Measurements from ENCODE around the gene EFCC1. TPM values are rescaled to one million over a fixed set of nuclear protein-coding genes. Genes with fewer than 3 reads are reported as not detected.

The EFCC1 gene
- total RNA-seq, 4 donors from 2014 or later, result 0.19 to 2.9 (median 0.48) TPM

GRCh38 chr3:129016356-129016719 lies 15.2 kb downstream of the EFCC1 start:
- Histone ChIP-seq H3K27ac (peak overlapping the region; percentile 48 to 84 (median 76)), H3K36me3 (no peaks in the 10 kb centered on the region), H3K9me3 (no peaks in the 10 kb centered on the region), H3K27me3 (no peaks in the 10 kb centered on the region), H3K4me3 (no peak overlapping the region), H3K4me1 (peaks cover 15 to 72% (median 28%) of the 10 kb centered on the region in 3 donors)
- intact Hi-C loops (cut with DNase I), result no loop called here
- 0 to 33% methylated on average over 1 to 4 of the region's 6 CpGs for WGBS, 2 donors
- TF ChIP-seq, protein P1, sequence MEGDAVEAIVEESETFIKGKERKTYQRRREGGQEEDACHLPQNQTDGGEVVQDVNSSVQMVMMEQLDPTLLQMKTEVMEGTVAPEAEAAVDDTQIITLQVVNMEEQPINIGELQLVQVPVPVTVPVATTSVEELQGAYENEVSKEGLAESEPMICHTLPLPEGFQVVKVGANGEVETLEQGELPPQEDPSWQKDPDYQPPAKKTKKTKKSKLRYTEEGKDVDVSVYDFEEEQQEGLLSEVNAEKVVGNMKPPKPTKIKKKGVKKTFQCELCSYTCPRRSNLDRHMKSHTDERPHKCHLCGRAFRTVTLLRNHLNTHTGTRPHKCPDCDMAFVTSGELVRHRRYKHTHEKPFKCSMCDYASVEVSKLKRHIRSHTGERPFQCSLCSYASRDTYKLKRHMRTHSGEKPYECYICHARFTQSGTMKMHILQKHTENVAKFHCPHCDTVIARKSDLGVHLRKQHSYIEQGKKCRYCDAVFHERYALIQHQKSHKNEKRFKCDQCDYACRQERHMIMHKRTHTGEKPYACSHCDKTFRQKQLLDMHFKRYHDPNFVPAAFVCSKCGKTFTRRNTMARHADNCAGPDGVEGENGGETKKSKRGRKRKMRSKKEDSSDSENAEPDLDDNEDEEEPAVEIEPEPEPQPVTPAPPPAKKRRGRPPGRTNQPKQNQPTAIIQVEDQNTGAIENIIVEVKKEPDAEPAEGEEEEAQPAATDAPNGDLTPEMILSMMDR (IDR thresholded peaks at IDR 0.05), result peak in 3 of 6 experiments; percentile 3 to 33 (median 31)
- no peak for TF ChIP-seq POLR2A (IDR thresholded peaks at IDR 0.05)
- DNase-seq, result no peak

DNA sequence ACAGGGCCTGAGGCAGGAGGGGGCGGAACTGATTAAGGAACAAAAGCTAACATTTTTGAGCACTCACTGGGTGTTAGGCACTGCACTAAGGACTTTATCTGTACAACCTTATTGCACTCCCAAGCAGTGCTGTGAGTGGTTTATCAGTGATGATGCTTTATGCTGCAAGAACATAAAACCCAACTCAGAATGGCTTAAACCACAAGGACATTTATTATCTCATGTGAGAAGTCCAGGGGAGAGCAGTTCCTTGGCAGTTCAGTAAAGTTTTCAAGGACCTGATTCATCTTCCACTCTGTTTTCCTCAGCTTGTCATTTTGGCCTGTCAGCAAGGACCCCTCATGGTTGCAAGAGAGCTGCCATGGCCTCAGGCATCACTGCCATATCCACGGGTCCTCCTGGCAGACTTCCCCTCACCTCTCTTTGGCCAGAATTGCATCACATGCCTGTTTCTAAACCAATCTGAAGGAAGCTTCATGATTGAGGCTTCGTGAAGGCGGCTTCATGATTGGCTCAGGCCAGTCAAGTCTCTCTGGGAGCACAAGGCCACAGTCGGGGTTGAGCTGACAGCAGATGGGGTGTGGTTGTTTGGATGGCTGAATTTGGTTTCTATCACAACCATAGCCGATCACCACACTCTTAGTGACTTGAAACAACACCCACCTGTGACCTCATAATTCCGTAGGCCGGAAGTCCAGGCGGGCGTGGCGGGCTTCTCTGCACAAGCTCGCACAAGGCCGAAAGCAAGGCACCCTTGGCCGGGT lies 15.8 kb downstream of the EFCC1 start:
- Histone ChIP-seq H3K27me3 (no peaks in the 10 kb centered on the region), H3K4me1 (peaks cover 15 to 70% (median 28%) of the 10 kb centered on the region in 3 donors), H3K36me3 (no peaks in the 10 kb centered on the region), H3K4me3 (no peak overlapping the region), H3K27ac (peak overlapping the region; percentile 48 to 84 (median 76)), H3K9me3 (no peaks in the 10 kb centered on the region)
- 73 to 76% methylated on average over 10 to 12 of the region's 14 CpGs for WGBS, 2 donors
- TF ChIP-seq, protein P1 (IDR thresholded peaks at IDR 0.05), result no peak
- TF ChIP-seq POLR2A (IDR thresholded peaks at IDR 0.05), result no peak
- intact Hi-C loops (cut with DNase I), result no loop called here
- no peak for DNase-seq

DNA sequence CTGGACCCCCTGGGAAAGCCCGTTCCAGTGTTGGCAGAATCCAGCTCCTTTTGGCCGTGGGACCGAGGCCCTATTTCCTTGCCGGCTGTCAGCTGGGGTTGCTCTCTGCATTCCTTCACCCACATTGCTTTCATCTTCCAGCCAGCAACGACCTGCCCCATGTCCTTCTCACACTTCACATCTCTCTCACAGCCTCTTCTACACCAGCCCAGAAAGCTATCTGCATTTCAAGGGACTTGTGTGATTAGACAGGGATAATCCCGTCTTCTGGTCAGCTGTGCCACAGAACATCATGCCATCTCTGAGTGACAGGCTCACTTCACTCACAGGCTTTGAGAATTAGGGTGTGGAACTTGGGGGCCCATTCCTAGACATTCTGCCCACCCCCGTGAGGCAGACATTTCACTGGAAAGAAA lies 16.4 kb downstream of the EFCC1 start:
- Histone ChIP-seq H3K4me3 (no peak overlapping the region), H3K27ac (peak overlapping the region; percentile 48 to 84 (median 76)), H3K27me3 (no peaks in the 10 kb centered on the region), H3K9me3 (no peaks in the 10 kb centered on the region), H3K4me1 (peaks cover 15 to 70% (median 30%) of the 10 kb centered on the region in 3 donors), H3K36me3 (no peaks in the 10 kb centered on the region)
- no peak for DNase-seq
- 58 to 59% methylated on average over 4 to 6 of the region's 7 CpGs for WGBS, 2 donors
- TF ChIP-seq, protein P1 (IDR thresholded peaks at IDR 0.05), result no peak
- TF ChIP-seq POLR2A (IDR thresholded peaks at IDR 0.05), result no peak
- intact Hi-C loops (cut with DNase I), result no loop called here

DNA sequence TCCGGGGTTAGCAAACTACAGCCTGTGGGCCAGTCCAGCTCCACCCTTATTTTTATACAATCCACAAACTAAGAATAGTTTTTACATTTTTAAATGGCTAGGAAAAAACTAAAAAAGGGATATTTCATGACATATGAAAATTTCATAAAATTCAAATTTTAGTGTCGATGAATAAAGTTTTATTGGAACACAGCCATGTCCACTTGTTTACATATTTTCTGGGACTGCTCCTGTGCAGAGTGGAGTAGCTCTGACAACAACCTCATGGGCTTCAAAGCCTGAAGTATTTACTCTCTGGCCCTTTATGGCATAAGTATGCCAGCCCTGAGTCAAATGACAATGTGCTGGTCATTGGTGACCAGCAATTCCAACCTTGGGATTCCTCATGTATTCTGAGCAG lies 17.2 kb downstream of the EFCC1 start:
- 74% methylated on average over 2 of the region's 2 CpGs for WGBS, 2 donors
- no peak for DNase-seq
- H3K27me3 ChIP-seq, result no peaks in the 10 kb centered on the region
- no peaks in the 10 kb centered on the region for H3K9me3 ChIP-seq
- no peaks in the 10 kb centered on the region for H3K36me3 ChIP-seq
- H3K27ac ChIP-seq, result peak overlapping the region in 3 of 4 donors; percentile 73 to 84 (median 79)
- H3K4me1 ChIP-seq, result peaks cover 15 to 73% (median 30%) of the 10 kb centered on the region in 3 donors
- no peak overlapping the region for H3K4me3 ChIP-seq
- intact Hi-C loops (cut with DNase I), result no loop called here
- TF ChIP-seq POLR2A (IDR thresholded peaks at IDR 0.05), result no peak
- TF ChIP-seq, protein P1 (IDR thresholded peaks at IDR 0.05), result no peak

GRCh38 chr3:129018751-129019150 lies 17.6 kb downstream of the EFCC1 start:
- intact Hi-C loops (cut with DNase I), result no loop called here

More at GRCh38 chr3:129018751-129019150, 17.6 kb downstream of the EFCC1 start:
- no peak for TF ChIP-seq POLR2A (IDR thresholded peaks at IDR 0.05)
- TF ChIP-seq, protein P1 (IDR thresholded peaks at IDR 0.05), result no peak
- H3K9me3 ChIP-seq, result no peaks in the 10 kb centered on the region
- no peaks in the 10 kb centered on the region for H3K36me3 ChIP-seq
- no peak overlapping the region for H3K4me3 ChIP-seq
- peaks cover 15 to 75% (median 30%) of the 10 kb centered on the region in 3 donors for H3K4me1 ChIP-seq
- no peaks in the 10 kb centered on the region for H3K27me3 ChIP-seq
- no peak for DNase-seq
- 56 to 94% methylated on average over 5 to 9 of the region's 9 CpGs for WGBS, 2 donors
- peak overlapping the region in 2 of 4 donors; percentile 19 to 28 for H3K27ac ChIP-seq

Measured in esophagus squamous epithelium (tissue), 5 donors.